Jurkat, Clone E6-1 (cell line): ENCODE results near the gene UAP1L1. TPM values are rescaled to one million over a fixed set of nuclear protein-coding genes. Genes with fewer than 3 reads are reported as not detected.
"Not testable (repeated sequence)": the region's sequence is repeated elsewhere in the genome, so short reads cannot be mapped to it uniquely, and the experiment has no call there.

Experiments
- DNase-seq: peaks from one replicate; pipeline ENCODE4 v3.0.0-alpha.2; 2011; ENCODE audit warnings: low read depth, low spot score
- H3K4me3 ChIP-seq: 2 replicates; pipeline ENCODE4 v1.5.1; 2011; ENCODE audit warnings: mild to moderate bottlenecking, low read length, control low read depth, moderate library complexity
- polyA plus RNA-seq: library from polyadenylated mRNA; unstranded; fragments of >200 nt; gene quantifications from one replicate; pipeline ENCODE4 v1.2.1, GENCODE V29; 2012; ENCODE audit warnings: missing spikeins; ENCODE audit not compliant: insufficient read length, insufficient read depth

UAP1L1 gene, protein sequence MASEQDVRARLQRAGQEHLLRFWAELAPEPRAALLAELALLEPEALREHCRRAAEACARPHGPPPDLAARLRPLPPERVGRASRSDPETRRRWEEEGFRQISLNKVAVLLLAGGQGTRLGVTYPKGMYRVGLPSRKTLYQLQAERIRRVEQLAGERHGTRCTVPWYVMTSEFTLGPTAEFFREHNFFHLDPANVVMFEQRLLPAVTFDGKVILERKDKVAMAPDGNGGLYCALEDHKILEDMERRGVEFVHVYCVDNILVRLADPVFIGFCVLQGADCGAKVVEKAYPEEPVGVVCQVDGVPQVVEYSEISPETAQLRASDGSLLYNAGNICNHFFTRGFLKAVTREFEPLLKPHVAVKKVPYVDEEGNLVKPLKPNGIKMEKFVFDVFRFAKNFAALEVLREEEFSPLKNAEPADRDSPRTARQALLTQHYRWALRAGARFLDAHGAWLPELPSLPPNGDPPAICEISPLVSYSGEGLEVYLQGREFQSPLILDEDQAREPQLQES
- polyA plus RNA-seq, result 11.5 TPM

DNA sequence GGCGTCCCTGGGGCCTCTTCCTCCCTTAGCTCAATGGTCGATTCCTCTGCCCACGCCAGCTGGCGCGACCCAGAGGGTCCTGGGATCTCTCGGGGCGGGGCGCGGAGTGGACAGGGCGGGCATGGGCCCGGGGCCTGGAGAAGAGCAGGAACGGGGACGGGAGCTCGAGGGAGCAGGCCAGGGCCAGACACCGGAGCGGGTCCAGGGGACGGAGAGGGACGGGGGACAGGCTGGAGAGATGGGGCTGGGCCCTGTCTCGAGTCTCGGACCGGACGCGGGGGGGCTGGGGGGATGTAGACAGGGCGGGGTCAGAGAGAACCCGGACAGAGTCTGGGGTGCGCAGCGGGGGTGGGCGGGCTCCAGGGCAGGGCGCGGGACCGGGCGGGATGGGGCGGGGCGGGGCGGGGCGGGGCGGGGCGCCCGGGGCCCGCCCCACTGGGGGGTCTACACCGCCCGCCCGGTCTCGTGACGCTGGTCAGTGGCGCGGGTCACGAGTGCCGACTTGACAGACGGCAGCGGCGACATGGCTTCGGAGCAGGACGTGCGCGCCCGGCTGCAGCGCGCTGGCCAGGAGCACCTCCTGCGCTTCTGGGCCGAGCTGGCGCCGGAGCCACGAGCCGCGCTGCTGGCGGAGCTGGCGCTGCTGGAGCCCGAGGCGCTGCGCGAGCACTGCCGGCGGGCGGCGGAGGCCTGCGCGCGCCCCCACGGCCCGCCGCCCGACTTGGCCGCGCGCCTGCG lies at the start of gene UAP1L1:
Gene UAP1L1 (plus strand): TSS at position 508 of the 738 bp plus-strand sequence. CDS start 16 bp downstream, at position 524.
- H3K4me3 ChIP-seq, result peak within 1 kb of the TSS; percentile 54
- DNase-seq, result no peak

DNA sequence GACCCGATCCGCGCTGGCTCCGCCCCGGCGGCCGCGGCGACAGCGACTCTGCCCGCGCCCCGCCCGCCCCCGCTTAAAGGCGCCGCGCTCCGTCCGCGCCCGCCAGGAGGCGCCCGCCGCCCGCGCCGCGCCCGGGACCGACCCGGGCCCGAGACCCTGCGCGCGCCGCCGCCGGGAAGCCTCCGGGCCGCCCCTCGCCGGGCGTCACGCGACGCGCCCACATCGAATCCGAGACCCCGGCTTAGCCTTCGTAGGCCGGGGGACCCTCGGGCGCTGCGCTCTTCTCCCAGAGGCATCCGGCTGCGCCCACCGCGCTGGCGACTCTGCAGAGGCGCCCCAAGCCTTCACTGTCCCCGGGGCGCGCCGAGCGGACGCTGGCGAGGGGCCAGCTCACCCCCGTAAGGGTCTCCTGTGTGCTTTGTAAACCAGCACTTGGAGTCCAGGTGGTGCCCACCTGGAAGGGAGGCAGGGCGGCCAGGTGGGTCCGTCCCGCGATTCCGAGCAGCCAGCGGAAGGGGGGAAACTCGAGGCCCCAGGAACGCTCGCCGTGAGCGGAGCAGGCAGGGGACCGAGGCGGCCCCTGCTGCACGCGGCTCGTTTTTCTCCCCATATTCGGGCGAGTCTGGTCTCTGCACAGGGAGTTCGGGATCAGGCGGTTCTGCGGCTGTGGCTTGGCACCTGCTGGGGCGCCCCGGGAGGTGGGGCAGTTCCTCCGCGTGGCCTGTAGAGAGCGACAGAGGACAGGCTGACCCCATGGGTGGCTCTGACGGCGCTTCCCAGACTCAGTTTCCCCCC lies 48.9 kb upstream of the UAP1L1 start:
- no peak for DNase-seq
- peak overlapping the region; percentile 49 for H3K4me3 ChIP-seq

DNA sequence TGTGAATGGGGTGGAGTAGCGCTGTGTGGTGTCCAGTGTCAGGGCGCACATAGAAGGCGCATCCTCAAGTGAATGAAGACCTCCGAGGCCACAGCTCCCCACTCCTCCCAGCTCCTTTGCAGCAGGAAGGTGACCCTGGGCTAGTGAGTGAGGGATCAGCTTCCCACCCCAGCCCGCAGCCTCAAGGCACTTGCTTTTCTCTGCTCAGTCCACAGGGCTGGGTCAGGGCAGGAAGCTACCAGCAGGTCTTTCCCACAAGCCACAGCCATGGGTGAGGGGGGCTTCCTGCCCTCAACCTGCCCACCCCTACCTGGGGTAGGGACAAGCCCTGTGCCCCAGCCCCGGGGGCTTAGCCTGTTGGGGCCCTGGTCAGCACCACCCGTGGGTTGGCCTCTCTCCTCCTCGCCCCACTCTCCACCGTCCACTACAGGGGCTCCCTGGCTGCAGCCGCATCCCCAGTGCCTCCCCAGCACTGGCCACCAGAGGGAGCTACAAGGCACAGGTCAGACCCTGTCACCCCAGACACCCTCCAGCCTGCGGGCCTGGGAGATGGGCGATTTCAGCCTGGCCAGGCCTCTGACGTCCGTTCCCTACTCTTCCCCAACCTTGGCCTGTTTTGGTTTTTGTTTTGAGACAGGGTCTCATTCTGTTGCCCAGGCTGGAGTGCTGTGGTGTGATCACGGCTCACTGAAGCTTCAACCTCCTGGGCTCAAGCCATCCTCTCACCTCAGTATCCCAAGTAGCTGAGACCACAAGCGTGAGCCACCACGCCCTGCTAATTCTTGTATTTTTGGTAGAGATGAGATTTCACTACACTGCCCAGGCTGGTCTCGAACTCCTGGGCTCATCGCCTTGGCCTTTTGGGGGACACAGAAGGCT lies 48.0 kb upstream of the UAP1L1 start:
- no peak for DNase-seq
- H3K4me3 ChIP-seq, result peak overlapping the region; percentile 49; the same call in 1 of the 2 replicates

DNA sequence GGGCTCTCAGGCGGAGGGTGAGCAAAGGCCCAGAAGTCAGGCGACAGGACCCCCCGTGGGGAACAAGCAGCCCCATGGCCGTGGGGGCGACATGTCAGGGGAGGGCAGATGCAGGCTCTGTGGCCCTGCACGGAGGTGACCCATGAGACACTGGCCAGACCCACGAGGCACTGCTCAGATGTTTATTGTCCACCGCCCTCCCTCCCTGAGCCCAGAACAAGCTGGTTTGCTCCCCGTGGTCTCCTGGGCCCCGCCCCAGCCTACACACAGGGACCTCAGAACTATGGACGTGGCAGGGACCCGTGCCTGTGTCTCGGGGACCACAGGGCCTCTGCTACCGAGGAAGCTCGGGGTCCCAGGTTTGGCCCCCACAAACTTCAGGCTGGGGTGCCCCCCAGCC lies 47.3 kb upstream of the UAP1L1 start:
- DNase-seq, result no peak
- no peak overlapping the region for H3K4me3 ChIP-seq

DNA sequence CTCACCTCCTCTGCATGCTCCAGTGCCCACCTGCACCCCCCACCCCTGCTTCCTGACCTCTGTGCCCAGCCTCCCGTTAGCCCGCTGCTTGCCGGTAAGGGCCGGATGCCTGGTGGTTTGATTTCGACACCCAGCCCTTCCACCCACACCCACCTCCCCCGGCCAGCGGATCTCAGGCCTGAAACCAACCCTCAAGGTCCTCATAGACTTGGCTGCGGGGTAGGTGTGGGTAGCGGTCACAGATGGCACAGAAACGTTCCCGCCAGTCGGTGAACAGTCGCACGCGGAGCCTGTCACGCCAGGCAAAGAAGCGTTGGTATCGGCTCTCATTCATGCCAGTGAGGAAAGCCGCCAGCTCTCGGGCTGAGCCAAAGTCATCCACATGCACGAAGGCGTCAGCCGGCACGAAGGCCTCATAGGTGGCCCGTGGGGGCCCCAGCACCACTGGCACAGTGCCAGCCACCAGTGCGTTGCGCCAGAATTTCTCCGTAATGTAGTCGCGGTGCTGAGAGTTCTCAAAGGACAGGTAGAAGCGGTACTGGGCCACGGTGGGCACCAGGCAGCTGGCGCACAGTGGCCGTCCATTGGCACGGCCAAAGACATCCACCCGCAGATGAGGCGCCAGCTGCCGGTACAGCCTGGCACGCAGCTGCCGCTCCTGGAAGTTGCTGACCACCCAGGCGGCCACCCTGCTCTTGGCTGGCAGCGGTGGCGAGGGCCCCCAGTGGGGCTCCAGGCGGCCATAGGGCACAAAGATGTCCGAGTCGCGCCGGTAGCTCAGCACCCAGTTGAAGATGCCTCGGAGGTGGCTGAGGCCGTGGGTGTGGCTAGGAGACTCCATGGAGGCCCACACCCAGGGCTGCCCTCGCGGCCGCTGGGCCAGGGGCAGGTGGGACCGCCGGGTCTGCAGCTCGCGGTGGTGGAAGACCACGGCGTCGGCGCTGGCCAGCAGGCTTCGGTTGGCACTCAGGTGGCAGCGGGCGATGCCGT lies 46.5 kb upstream of the UAP1L1 start:
- H3K4me3 ChIP-seq, result no peak overlapping the region
- DNase-seq, result no peak

DNA sequence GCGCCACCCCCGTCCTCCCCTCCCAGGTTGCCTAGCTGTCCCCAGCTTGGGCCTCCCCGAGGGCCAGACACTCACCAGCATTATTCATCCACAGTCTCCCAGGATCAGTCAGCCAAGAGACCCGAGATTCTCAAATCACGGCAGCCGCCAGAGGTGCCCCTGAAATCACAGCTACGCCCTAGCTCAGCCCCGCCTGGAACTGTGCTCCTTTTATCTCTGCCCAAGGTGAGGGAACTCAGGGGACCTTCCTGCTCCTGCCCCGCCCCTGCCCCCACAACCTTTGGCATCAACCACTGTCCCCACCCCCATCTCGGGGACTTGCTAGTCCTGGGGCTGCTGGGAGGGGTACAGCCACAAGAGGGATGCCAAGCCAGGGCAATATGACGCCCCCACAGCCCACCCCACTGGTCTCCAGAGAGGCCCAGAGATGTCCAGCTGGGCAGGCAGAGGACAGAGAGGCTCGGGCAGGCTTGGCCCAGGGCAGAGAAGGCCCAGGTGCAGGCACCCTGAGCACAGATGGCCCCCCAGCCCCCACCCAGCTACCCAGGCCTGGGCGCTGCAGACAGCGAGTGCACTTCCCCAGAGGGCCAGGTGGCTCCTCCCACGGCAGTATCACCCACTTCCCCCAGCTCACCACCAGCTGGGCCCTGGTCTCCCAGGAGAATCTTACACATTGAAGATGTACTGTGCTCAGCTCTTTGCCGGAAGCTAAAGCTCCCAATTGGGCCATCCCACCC lies 45.2 kb upstream of the UAP1L1 start, which contains the start of gene FUT7:
Gene FUT7 (minus strand): TSS at position 185 of the 737 bp plus-strand sequence. CDS start 97 bp downstream, at position 88.
- H3K4me3 ChIP-seq, result no peak within 1 kb of the TSS
- no peak for DNase-seq

DNA sequence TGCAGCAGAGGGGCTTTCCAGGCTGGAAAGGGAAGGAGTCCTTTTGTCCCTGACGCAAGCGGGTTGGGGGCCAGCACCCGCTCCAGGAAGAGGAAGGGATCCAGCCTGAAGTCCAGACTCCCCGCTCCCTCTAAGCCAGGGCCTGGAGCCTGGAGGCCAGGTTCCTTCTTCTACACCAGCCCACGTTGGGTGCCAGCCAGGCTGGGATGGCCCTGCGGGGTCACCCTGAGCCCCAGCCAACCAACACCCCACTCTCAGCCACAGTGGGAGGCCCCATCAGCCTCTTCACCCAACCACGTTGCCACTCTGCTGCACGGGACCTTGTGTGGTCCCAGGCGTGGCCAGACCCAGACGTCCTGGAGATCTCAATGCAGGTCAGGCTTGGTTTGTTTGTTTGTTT lies 44.5 kb upstream of the UAP1L1 start:
- H3K4me3 ChIP-seq, result no peak overlapping the region
- no peak for DNase-seq

DNA sequence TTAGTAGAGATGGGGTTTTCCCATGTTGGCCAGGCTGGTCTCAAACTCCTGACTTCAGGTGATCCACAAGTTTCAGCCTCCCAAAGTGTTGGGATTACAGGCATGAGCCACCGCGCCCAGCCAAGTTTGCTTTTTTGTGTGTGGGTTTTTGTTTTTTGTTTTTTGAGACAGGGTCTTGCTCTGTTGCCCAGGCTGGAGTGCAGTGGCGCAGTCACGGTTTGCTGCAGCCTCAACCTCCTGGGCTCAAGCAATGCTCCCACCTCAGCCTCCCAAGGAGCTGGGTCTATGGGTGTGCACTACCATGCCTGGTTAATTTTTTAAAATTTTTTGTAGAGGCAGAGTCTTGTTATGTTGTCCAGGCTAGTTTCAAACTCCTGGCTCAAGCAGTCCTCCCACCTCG lies 43.8 kb upstream of the UAP1L1 start:
- H3K4me3 ChIP-seq, DNase-seq: not testable (repeated sequence)

DNA sequence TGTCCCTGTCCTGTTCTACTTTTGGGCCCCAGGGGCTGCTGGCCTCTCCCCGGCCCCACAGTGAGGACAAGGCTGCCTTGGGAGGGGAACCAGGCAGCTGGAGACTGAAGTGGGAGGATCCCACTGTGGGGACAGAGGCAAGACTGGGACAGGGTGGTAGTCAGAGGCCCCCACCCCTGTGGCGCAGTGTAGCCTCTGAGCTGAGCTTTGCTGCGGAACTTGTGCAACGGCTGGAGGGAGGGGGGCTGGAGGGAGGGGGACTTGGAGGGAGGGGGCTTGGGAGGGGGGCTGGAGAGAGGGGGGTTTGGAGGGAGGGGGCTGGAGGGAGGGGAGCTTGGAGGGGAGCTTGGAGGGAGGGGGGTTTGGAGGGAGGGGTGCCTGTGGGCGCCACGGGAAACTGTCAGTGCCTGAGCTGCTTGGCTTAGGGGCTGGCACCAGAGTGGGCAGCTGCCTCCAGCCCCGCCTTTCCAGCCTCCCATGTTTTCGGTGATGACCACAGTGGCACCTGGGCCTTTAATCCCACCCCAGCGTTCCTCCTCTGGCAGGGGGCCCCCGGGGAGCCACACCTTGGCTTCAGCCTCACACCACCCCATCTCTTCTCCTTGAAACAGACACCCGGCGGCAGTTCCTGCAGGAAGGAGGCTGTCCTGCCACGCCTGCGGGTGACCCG lies 43.1 kb upstream of the UAP1L1 start:
- DNase-seq, result no peak
- no peak overlapping the region for H3K4me3 ChIP-seq

DNA sequence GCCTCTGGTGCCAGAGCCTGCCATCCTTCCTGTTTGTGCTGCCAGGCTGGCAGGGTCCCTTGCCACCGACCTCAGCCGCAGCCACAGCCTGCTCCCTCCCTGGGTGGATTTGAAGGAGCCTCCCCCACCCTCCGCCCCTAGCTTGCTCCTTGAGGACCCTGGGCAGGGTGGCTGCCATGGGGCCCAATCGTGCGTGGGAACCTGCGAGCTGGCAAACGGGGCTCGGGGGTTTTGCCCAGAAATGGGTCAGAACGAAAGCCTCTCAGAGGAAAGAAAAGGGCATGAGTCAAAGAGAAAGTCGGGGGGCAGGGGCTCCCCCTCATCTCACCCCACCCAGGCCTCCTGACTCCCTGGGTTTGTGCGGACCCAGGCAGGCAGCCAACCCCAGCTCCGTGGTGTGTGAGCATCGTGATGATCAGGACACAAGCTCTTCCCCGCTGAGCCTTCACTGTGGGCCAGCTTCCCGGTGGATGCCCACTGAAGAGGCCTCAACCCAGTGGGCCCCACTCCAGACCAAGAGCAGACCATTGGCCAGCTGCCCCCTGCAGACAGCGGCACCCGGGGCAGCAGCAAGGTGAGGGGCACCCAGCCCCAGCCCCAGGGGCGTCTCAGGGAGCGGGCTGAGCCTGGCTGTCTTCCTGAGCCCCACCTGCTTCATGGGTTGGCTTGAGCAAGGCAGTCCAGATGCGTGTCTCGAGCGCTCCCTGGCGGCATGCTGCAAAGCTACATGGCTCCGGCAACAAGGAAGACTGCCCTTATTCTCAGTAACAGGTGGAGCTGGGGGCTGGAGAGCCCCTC lies 42.4 kb upstream of the UAP1L1 start:
- DNase-seq, result peak; percentile 78
- 0 out of 2 replicates have a peak overlapping the region, but pooled peaks have one; percentile 5 for H3K4me3 ChIP-seq

DNA sequence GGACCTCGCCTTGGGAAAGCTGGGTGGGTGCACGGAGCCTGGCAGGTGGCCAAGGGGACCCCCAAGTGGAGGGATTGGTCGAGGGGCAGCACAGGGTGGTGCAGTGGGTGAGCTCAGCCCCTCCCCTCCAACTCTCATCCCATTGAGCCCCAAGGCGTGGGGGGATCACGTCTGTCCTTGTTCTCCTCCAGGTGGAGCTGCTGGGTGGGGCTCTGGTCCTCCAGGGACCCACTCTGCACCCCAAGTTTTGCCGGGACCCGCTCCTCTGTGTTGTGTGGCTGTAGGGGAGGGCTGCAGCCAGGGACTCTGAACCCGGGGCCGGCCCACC lies 41.8 kb upstream of the UAP1L1 start:
- H3K4me3 ChIP-seq, result no peak overlapping the region
- DNase-seq, result no peak

DNA sequence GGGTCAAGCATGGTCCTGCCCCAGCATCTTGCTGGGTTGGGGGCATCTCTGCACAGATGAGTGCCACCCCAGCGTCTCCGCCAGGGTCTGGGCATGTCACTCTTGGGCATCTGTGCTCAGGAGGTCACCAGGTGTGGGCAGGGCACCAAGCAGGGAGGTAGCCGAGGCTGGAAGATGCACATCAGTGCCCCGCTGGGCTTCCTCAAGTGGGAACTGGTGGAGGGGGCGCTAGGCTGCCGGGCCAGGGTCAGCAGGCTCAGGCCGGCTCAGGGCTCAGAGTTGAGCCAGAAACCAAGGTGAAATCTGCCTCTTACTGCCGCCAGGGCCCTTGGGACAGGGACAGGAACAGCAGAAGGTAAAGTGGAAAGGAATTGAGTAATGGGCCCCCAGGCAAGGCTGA lies 41.4 kb upstream of the UAP1L1 start:
- no peak for DNase-seq
- no peak overlapping the region for H3K4me3 ChIP-seq

DNA sequence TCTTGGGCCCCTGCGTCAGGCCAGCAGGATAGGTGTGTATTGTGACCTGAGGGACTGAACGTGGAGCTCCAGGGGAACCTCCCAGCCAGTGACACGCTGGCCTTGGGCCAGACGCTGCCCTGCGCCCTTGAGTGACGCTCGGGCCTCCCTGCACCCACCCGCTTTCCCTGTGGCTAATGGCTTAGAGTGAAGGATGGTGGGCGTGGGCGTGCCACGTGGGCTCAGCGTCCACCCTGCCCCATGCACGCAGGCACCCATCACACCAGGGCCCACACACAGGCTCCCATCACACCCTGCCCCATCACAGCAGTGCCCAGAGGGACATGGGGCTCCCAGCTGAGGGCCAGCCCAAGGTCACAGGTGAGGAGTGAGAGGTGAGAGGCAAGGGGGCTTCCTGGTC lies 40.3 kb upstream of the UAP1L1 start:
- no peak for DNase-seq
- no peak overlapping the region for H3K4me3 ChIP-seq

DNA sequence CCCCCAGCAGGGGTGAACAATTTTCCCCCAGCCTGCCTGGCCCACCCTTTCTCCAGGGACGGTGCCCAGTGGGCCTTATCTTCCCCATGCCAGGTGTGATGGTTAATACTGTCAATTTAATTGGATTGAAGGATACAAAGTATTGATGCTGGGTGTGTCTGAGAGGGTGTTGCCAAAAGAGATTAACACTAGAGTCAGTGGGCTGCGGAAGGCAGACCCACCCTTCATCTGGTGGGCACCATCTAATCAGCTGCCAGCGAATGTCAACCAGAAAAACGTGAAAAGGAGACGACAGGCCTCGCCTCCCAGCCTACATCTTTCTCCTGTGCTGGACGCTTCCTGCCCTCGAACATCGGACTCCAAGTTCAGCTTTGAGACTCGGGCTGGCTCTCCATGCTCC lies 39.8 kb upstream of the UAP1L1 start:
- DNase-seq, result no peak
- no peak overlapping the region for H3K4me3 ChIP-seq

DNA sequence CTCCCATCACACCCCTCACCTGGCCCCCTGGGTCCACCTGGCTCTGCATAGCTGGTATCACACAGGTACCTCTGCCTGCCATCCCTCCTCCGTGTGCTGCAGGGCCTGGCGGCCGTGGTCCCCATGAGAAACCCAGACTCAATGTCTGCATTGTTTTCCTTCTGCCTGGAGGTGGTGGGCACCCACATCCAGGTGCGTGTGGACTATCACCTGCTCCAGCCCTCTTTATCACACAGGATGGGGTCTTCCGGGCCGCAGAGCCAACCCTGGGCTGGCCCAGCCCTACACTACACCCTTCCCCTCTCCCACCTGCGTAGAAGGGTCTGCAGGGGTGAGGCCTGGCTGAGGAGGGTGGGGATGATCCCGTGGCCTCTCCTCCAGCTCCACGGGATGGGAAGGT lies 38.4 kb upstream of the UAP1L1 start:
- no peak for DNase-seq
- H3K4me3 ChIP-seq, result no peak overlapping the region
